ENCODE results near the gene OR5I1.
A peak's percentile ranks its signal among the peaks of the same experiment; 100 is the strongest.

Gene OR5I1

GRCh38 chr11:55942785-55943392 lies 6.7 kb upstream of the OR5I1 start:
- peak; percentile 59 for TF ChIP-seq CTCF (IDR thresholded peaks at IDR 0.05; ENCODE audit: low read length)
- no peak for TF ChIP-seq EZH2phosphoT487 (IDR thresholded peaks at IDR 0.05; ENCODE audit: low read length)
- no peaks in the 10 kb centered on the region for H3K36me3 ChIP-seq (replicated peaks; ENCODE audit: insufficient read depth, low read length)

GRCh38 chr11:55920537-55920936 lies 15.7 kb downstream of the OR5I1 start:
- no peaks in the 10 kb centered on the region for H3K36me3 ChIP-seq (replicated peaks; ENCODE audit: insufficient read depth, low read length)
- H3K27ac ChIP-seq (ENCODE audit: low read length) = no peak overlapping the region
- no peak overlapping the region for H2AFZ ChIP-seq (ENCODE audit: low read length)
- TF ChIP-seq EZH2phosphoT487 (IDR thresholded peaks at IDR 0.05; ENCODE audit: low read length) (no peak), EZH2 (optimal IDR thresholded peaks at IDR 0.05; ENCODE audit: low read depth, low read length) (no peak), CTCF (IDR thresholded peaks at IDR 0.05; ENCODE audit: low read length) (no peak)
- no peak overlapping the region for H3K9ac ChIP-seq (ENCODE audit: low read length)
- no peak overlapping the region for H3K4me2 ChIP-seq (ENCODE audit: low read depth, low read length)
- H3K27me3 ChIP-seq (replicated peaks; ENCODE audit: insufficient read depth, low read length) = no peaks in the 10 kb centered on the region
- H3K4me1 ChIP-seq (ENCODE audit: low read length) = no peaks in the 10 kb centered on the region
- DNase-seq = no peak
- no peaks in the 10 kb centered on the region for H3K9me2 ChIP-seq (replicated peaks; ENCODE audit: insufficient read depth, low read length)
- H3F3A ChIP-seq (ENCODE audit: insufficient read depth, low read length) = no peaks in the 10 kb centered on the region
- no peaks in the 10 kb centered on the region for H3K9me3 ChIP-seq (replicated peaks; ENCODE audit: insufficient read depth, low read length)
- no peaks in the 10 kb centered on the region for H4K20me1 ChIP-seq (ENCODE audit: insufficient read depth, low read length)
- H3K4me3 ChIP-seq (ENCODE audit: low read length) = no peak overlapping the region
- no peaks in the 10 kb centered on the region for H3K79me2 ChIP-seq (ENCODE audit: low read length)

More at GRCh38 chr11:55942785-55943392, 6.7 kb upstream of the OR5I1 start:
- Histone ChIP-seq H3K4me2 (ENCODE audit: low read depth, low read length) (no peak overlapping the region), H4K20me1 (ENCODE audit: insufficient read depth, low read length) (no peaks in the 10 kb centered on the region), H3K9me3 (replicated peaks; ENCODE audit: insufficient read depth, low read length) (no peaks in the 10 kb centered on the region), H3K27ac (ENCODE audit: low read length) (no peak overlapping the region), H3K4me1 (ENCODE audit: low read length) (no peaks in the 10 kb centered on the region), H3F3A (ENCODE audit: insufficient read depth, low read length) (no peaks in the 10 kb centered on the region), H2AFZ (ENCODE audit: low read length) (no peak overlapping the region), H3K79me2 (ENCODE audit: low read length) (no peaks in the 10 kb centered on the region), H3K9me2 (replicated peaks; ENCODE audit: insufficient read depth, low read length) (no peaks in the 10 kb centered on the region), H3K4me3 (ENCODE audit: low read length) (no peak overlapping the region), H3K27me3 (replicated peaks; ENCODE audit: insufficient read depth, low read length) (no peaks in the 10 kb centered on the region), H3K9ac (ENCODE audit: low read length) (no peak overlapping the region)
- peak; percentile 57 for DNase-seq

GRCh38 chr11:55914482-55914881 lies 21.7 kb downstream of the OR5I1 start, which contains the start of gene OR5W2:
TSS of gene OR5W2 (minus strand) at chr11:55914582. CDS start at chr11:55914582, 0 bp downstream.
- no peak for DNase-seq
- Histone ChIP-seq H3K9me2 (replicated peaks; ENCODE audit: insufficient read depth, low read length) (no peaks in the 10 kb centered on the region), H3K79me2 (ENCODE audit: low read length) (no peaks in the 10 kb centered on the region), H3K27me3 (replicated peaks; ENCODE audit: insufficient read depth, low read length) (no peaks in the 10 kb centered on the region), H3K9me3 (replicated peaks; ENCODE audit: insufficient read depth, low read length) (no peaks in the 10 kb centered on the region), H2AFZ (ENCODE audit: low read length) (no peak within 1 kb of the TSS), H4K20me1 (ENCODE audit: insufficient read depth, low read length) (no peaks in the 10 kb centered on the region), H3K27ac (ENCODE audit: low read length) (no peak within 1 kb of the TSS), H3K9ac (ENCODE audit: low read length) (no peak within 1 kb of the TSS), H3K4me3 (ENCODE audit: low read length) (no peak within 1 kb of the TSS), H3K36me3 (replicated peaks; ENCODE audit: insufficient read depth, low read length) (no peaks in the 10 kb centered on the region), H3K4me2 (ENCODE audit: low read depth, low read length) (no peak within 1 kb of the TSS), H3F3A (ENCODE audit: insufficient read depth, low read length) (no peaks in the 10 kb centered on the region), H3K4me1 (ENCODE audit: low read length) (no peaks in the 10 kb centered on the region)
- TF ChIP-seq EZH2 (optimal IDR thresholded peaks at IDR 0.05; ENCODE audit: low read depth, low read length) (no peak), CTCF (IDR thresholded peaks at IDR 0.05; ENCODE audit: low read length) (no peak), EZH2phosphoT487 (IDR thresholded peaks at IDR 0.05; ENCODE audit: low read length) (no peak)

Measured in MM.1S (cell line).